HepG2 (cell line): ENCODE measurements around the gene RNF222. TPM values are rescaled to one million over a fixed set of nuclear protein-coding genes. Genes with fewer than 3 reads are reported as not detected.

ENCODE experiments used
- ARNT ChIP-seq: fragments of 450-650 bp; IDR thresholded peaks from 2 replicates; pipeline ENCODE4 v1.6.1; 2017
- ATF2 ChIP-seq: sonication (generic); formaldehyde crosslinking; IDR thresholded peaks from 2 replicates; pipeline ENCODE4 v1.4.0; 2020; ENCODE audit warnings: missing genetic modification reagents
- ATF7 ChIP-seq, 2 experiments: fragments of 450-650 bp in 1 of 2; sonication (generic) in 1 of 2; formaldehyde crosslinking in 1 of 2; IDR thresholded peaks; 2 replicates each; pipeline versions ENCODE4 v1.4.0 to v1.6.1; 2016 to 2020; ENCODE audit warnings: antibody characterized with exemption in 1 of 2, mild to moderate bottlenecking in 1 of 2, missing genetic modification reagents in 1 of 2
- BCLAF1 ChIP-seq: fragments of 450-650 bp; IDR thresholded peaks from 2 replicates; pipeline ENCODE4 v1.6.1; 2017; ENCODE audit warnings: mild to moderate bottlenecking
- BORCS8-MEF2B ChIP-seq: sonication (generic); formaldehyde crosslinking; IDR thresholded peaks from 2 replicates; pipeline ENCODE4 v1.8.0; 2022; ENCODE audit warnings: mild to moderate bottlenecking, missing genetic modification reagents
- CEBPG ChIP-seq: IDR thresholded peaks from 2 replicates; pipeline ENCODE4 v1.6.1; 2016
- ETV5 ChIP-seq: IDR thresholded peaks from 2 replicates; pipeline ENCODE4 v1.6.1; 2018; ENCODE audit warnings: missing biosample characterization, missing genetic modification reagents, inconsistent platforms, borderline replicate concordance
- FOXC1 ChIP-seq: sonication (generic); formaldehyde crosslinking; IDR thresholded peaks from 2 replicates; pipeline ENCODE4 v1.8.0; 2022; ENCODE audit warnings: mild to moderate bottlenecking, missing genetic modification reagents, borderline replicate concordance
- IKZF5 ChIP-seq: IDR thresholded peaks from 2 replicates; pipeline ENCODE4 v1.6.1; 2018; ENCODE audit warnings: missing genetic modification reagents, mild to moderate bottlenecking, missing compliant biosample characterization
- MIXL1 ChIP-seq: IDR thresholded peaks from 2 replicates; pipeline ENCODE4 v1.6.1; 2016
- RAD51 ChIP-seq: fragments of 450-650 bp; IDR thresholded peaks from 2 replicates; pipeline ENCODE4 v1.6.1; 2016; ENCODE audit warnings: borderline replicate concordance
- RARA ChIP-seq: IDR thresholded peaks from 2 replicates; pipeline ENCODE4 v1.6.1; 2016; ENCODE audit warnings: missing genetic modification reagents, missing compliant biosample characterization
- REPIN1 ChIP-seq: sonication (generic); formaldehyde crosslinking; IDR thresholded peaks from 2 replicates; pipeline ENCODE4 v1.8.0; 2022; ENCODE audit warnings: missing genetic modification reagents, low read depth, mild to moderate bottlenecking, borderline replicate concordance
- SMC3 ChIP-seq: IDR thresholded peaks from 2 replicates; pipeline ENCODE4 v1.6.1; 2011; ENCODE audit warnings: low read length, improper control_type of control experiment
- SOX5 ChIP-seq: IDR thresholded peaks from 2 replicates; pipeline ENCODE4 v1.6.1; 2016; ENCODE audit warnings: borderline replicate concordance
- ZKSCAN1 ChIP-seq: fragments of 150-350 bp; IDR thresholded peaks from 2 replicates; pipeline ENCODE4 v1.6.1; 2014; ENCODE audit warnings: low read length
- ZKSCAN8 ChIP-seq: IDR thresholded peaks from 2 replicates; pipeline ENCODE4 v1.6.1; 2016; ENCODE audit warnings: borderline replicate concordance, missing genetic modification reagents, missing compliant biosample characterization
- ZMAT5 ChIP-seq: sonication (generic); formaldehyde crosslinking; IDR thresholded peaks from 2 replicates; pipeline ENCODE4 v1.5.0; 2020; ENCODE audit warnings: mild to moderate bottlenecking, low read depth, missing genetic modification reagents, borderline replicate concordance
- ZNF580 ChIP-seq: IDR thresholded peaks from 2 replicates; pipeline ENCODE4 v1.6.1; 2016; ENCODE audit warnings: low read depth, borderline replicate concordance
- ZNF598 ChIP-seq: sonication (generic); formaldehyde crosslinking; IDR thresholded peaks from 2 replicates; pipeline ENCODE4 v1.5.1; 2020; ENCODE audit warnings: mild to moderate bottlenecking, missing genetic modification reagents, borderline replicate concordance
- ZNF703 ChIP-seq: sonication (generic); formaldehyde crosslinking; IDR thresholded peaks from 2 replicates; pipeline ENCODE4 v1.5.1; 2020; ENCODE audit warnings: missing genetic modification reagents, mild to moderate bottlenecking, moderate library complexity, borderline replicate concordance
- ZNF891 ChIP-seq: sonication (generic); formaldehyde crosslinking; IDR thresholded peaks from 2 replicates; pipeline ENCODE4 v1.5.0; 2020; ENCODE audit warnings: mild to moderate bottlenecking, missing genetic modification reagents
- polyA plus RNA-seq, 8 experiments: library from polyadenylated mRNA; depleted of rRNA in 3 of 8; stranded (reverse) in 7 of 8; unstranded in 1 of 8; fragments of >200 nt; fragmentation: Illumina TruSeq in 4 of 8; extraction: Trizol in 4 of 8; gene quantifications; 2 replicates each; pipeline versions ENCODE4 v1.2.1 to v1.2.3, GENCODE V29; 2011 to 2016; ENCODE audit warnings: low read depth in 4 of 8, missing spikeins in 1 of 8, mixed read lengths in 1 of 8; ENCODE audit not compliant: insufficient read depth in 1 of 8
- total RNA-seq, 5 experiments: library from RNA; depleted of rRNA; stranded (reverse); fragments of >200 nt; fragmentation: Illumina TruSeq; extraction: Trizol; gene quantifications; 2 replicates each; pipeline ENCODE4 v1.2.3, GENCODE V29; 2016; ENCODE audit warnings: low read depth in 1 of 5

The RNF222 gene
- total and polyA plus RNA-seq, 2 of the 13 experiments (the other 11 are each of a cell fraction or from before 2014, with no cell fraction given), result not detected

- TF ChIP-seq FOXC1 (0 out of 2 replicates have a peak, but pooled peaks have one; percentile 25), ZNF703 (CRISPR knock-in tag) (no peak), RAD51 (no peak), ETV5 (CRISPR knock-in tag) (peak; percentile 58; the same call in 1 of the 2 replicates), ATF7 (IDR thresholded peaks at IDR 0.05) (no peak), ATF7 (CRISPR knock-in tag; IDR thresholded peaks at IDR 0.05) (no peak), RARA (0 out of 2 replicates have a peak, but pooled peaks have one; percentile 21), ATF2 (0 out of 2 replicates have a peak, but pooled peaks have one; percentile 21), ZMAT5 (CRISPR knock-in tag) (no peak), BCLAF1 (no peak), ZKSCAN8 (CRISPR knock-in tag) (peak; percentile 72; the same call in 1 of the 2 replicates), IKZF5 (CRISPR knock-in tag) (peak; percentile 60; the same call in 1 of the 2 replicates), SOX5 (CRISPR knock-in tag) (0 out of 2 replicates have a peak, but pooled peaks have one; percentile 8), ARNT (no peak), ZKSCAN1 (peak; percentile 76), REPIN1 (peak; percentile 32; the same call in 1 of the 2 replicates), ZNF580 (CRISPR knock-in tag) (0 out of 2 replicates have a peak, but pooled peaks have one; percentile 22), ZNF891 (CRISPR knock-in tag) (no peak), SMC3 (peak; percentile 91), BORCS8-MEF2B (0 out of 2 replicates have a peak, but pooled peaks have one; percentile 28), ZNF598 (CRISPR knock-in tag) (0 out of 2 replicates have a peak, but pooled peaks have one; percentile 59), MIXL1 (CRISPR knock-in tag) (0 out of 2 replicates have a peak, but pooled peaks have one; percentile 32), CEBPG (CRISPR knock-in tag) (0 out of 2 replicates have a peak, but pooled peaks have one; percentile 20)
Observed at GRCh38 chr17:8409966-8410882, 12.6 kb upstream of the RNF222 start (continued).
